SK-N-SH treated with all-trans-retinoic acid at 6 μM for 48 hours (cell line): ENCODE measurements around the gene UBE4A.

Experiments used
- ARNTL ChIP-seq: fragments of 450-650 bp; formaldehyde crosslinking; IDR thresholded peaks from 2 replicates; pipeline ENCODE4 v1.5.0; 2020; ENCODE audit warnings: low read depth, mild to moderate bottlenecking, moderate library complexity, borderline replicate concordance
- CSDC2 ChIP-seq: fragments of 250-450 bp; sonication (Bioruptor Pico); IDR thresholded peaks from 2 replicates; pipeline ENCODE4 v1.5.0; 2020; ENCODE audit warnings: mild to moderate bottlenecking, moderate library complexity
- ESRRG ChIP-seq: fragments of 250-450 bp; sonication (Bioruptor Pico); IDR thresholded peaks from 2 replicates; pipeline ENCODE4 v1.6.1; 2021; ENCODE audit warnings: mild to moderate bottlenecking
- GLIS3 ChIP-seq: fragments of 250-450 bp; sonication (Bioruptor Pico); IDR thresholded peaks from 2 replicates; pipeline ENCODE4 v1.5.0; 2020; ENCODE audit warnings: mild to moderate bottlenecking, moderate library complexity
- ZFP3 ChIP-seq: fragments of 250-450 bp; sonication (Bioruptor Pico); IDR thresholded peaks from 2 replicates; pipeline ENCODE4 v1.5.0; 2020; ENCODE audit warnings: mild to moderate bottlenecking, moderate library complexity
- ZFP30 ChIP-seq: fragments of 450-650 bp; formaldehyde crosslinking; IDR thresholded peaks from 2 replicates; pipeline ENCODE4 v1.5.0; 2022; ENCODE audit warnings: mild to moderate bottlenecking, moderate library complexity
- ZNF565 ChIP-seq: fragments of 450-650 bp; formaldehyde crosslinking; conservative IDR thresholded peaks from 2 replicates; pipeline ENCODE4 v1.5.0; 2020; ENCODE audit warnings: low read depth, mild to moderate bottlenecking, moderate library complexity
- ZNF70 ChIP-seq: fragments of 450-650 bp; formaldehyde crosslinking; IDR thresholded peaks from 2 replicates; pipeline ENCODE4 v1.5.0; 2020; ENCODE audit warnings: mild to moderate bottlenecking, moderate library complexity
- ZNF8 ChIP-seq: fragments of 450-650 bp; formaldehyde crosslinking; IDR thresholded peaks from 2 replicates; pipeline ENCODE4 v1.5.0; 2020; ENCODE audit warnings: mild to moderate bottlenecking, moderate library complexity
- TF ChIP-seq, protein P1 (sequence below): fragments of 250-450 bp; sonication (Bioruptor Pico); IDR thresholded peaks from 2 replicates; pipeline ENCODE4 v1.5.1; 2020; ENCODE audit warnings: low read depth, mild to moderate bottlenecking, moderate library complexity
- TF ChIP-seq, protein P2 (sequence below): fragments of 250-450 bp; sonication (Bioruptor Pico); IDR thresholded peaks from 2 replicates; pipeline ENCODE4 v1.8.0; 2021; ENCODE audit warnings: low read depth, mild to moderate bottlenecking, moderate library complexity, borderline replicate concordance
- TF ChIP-seq, protein P3 (sequence below): fragments of 250-450 bp; sonication (Bioruptor Pico); IDR thresholded peaks from 2 replicates; pipeline ENCODE4 v1.8.0; 2020; ENCODE audit warnings: mild to moderate bottlenecking, moderate library complexity, borderline replicate concordance

DNA sequence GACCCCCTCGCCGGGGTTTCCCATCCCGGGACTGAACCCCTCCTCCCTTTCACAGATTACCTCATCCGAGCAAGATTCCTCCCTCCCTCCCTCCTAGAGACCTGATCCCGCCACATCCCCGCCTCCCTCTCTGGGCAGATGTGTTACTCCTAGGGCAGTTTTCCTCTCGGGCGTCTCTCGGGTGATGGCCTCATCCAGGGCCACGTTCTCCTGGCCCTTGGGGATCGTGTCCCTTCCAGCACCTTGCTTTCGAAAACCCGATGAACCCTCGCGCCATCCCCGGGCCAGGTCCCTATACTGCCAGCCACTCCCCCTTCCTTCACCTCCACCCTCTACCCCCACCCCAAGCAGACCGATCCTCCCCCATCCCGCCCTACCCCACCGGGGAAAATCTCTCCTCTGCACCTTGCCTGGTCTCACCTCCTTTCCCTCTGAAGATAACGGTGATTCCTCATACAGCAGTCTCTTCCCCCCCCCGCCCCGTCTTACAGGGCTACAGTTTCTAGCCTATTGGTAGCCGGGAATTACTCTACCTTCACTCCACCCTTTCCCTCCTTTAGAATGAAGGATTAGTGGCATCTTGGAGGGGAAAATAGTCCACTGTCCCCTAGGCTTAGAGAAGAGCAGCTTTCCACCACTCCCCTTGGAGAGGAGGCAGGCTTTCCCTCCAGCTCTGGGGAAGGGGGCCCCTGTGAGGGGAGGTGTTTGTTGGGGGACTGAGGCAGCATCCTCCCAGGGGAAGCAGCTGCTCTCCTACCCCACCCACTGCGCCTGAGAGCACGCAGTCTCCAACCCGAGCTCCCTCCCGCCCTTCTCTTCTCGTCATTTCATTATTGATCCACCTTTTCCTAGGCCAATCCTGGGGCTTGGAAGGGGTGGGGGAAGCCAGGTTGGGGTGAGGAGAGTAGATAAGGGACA, 78.1 kb downstream of the UBE4A start:
- TF ChIP-seq GLIS3 (CRISPR knock-in tag), result no peak
- TF ChIP-seq ZNF565 (CRISPR knock-in tag), result no peak
- peak; percentile 60; the same call in 1 of the 2 replicates for TF ChIP-seq ZFP3 (CRISPR knock-in tag)
- TF ChIP-seq CSDC2 (CRISPR knock-in tag), result no peak
- no peak for TF ChIP-seq ZFP30 (CRISPR knock-in tag)
- TF ChIP-seq, protein P1, sequence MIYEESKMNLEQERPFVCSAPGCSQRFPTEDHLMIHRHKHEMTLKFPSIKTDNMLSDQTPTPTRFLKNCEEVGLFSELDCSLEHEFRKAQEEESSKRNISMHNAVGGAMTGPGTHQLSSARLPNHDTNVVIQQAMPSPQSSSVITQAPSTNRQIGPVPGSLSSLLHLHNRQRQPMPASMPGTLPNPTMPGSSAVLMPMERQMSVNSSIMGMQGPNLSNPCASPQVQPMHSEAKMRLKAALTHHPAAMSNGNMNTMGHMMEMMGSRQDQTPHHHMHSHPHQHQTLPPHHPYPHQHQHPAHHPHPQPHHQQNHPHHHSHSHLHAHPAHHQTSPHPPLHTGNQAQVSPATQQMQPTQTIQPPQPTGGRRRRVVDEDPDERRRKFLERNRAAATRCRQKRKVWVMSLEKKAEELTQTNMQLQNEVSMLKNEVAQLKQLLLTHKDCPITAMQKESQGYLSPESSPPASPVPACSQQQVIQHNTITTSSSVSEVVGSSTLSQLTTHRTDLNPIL (CRISPR knock-in tag), result no peak
- TF ChIP-seq, protein P2, sequence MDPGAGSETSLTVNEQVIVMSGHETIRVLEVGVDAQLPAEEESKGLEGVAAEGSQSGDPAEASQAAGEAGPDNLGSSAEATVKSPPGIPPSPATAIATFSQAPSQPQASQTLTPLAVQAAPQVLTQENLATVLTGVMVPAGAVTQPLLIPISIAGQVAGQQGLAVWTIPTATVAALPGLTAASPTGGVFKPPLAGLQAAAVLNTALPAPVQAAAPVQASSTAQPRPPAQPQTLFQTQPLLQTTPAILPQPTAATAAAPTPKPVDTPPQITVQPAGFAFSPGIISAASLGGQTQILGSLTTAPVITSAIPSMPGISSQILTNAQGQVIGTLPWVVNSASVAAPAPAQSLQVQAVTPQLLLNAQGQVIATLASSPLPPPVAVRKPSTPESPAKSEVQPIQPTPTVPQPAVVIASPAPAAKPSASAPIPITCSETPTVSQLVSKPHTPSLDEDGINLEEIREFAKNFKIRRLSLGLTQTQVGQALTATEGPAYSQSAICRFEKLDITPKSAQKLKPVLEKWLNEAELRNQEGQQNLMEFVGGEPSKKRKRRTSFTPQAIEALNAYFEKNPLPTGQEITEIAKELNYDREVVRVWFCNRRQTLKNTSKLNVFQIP (CRISPR knock-in tag), result no peak
- no peak for TF ChIP-seq ZNF8 (CRISPR knock-in tag)
- no peak for TF ChIP-seq ZNF70 (CRISPR knock-in tag)
- TF ChIP-seq, protein P3, sequence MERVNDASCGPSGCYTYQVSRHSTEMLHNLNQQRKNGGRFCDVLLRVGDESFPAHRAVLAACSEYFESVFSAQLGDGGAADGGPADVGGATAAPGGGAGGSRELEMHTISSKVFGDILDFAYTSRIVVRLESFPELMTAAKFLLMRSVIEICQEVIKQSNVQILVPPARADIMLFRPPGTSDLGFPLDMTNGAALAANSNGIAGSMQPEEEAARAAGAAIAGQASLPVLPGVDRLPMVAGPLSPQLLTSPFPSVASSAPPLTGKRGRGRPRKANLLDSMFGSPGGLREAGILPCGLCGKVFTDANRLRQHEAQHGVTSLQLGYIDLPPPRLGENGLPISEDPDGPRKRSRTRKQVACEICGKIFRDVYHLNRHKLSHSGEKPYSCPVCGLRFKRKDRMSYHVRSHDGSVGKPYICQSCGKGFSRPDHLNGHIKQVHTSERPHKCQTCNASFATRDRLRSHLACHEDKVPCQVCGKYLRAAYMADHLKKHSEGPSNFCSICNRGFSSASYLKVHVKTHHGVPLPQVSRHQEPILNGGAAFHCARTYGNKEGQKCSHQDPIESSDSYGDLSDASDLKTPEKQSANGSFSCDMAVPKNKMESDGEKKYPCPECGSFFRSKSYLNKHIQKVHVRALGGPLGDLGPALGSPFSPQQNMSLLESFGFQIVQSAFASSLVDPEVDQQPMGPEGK (CRISPR knock-in tag), result no peak
- no peak for TF ChIP-seq ESRRG
- no peak for TF ChIP-seq ARNTL
